Loucy (cell line): ENCODE measurements around the gene BCAP31.
A peak's percentile ranks its signal among the peaks of the same experiment; 100 is the strongest.

Experiments used
- H2AFZ ChIP-seq: fragments of 200-600 bp; sonication (generic); 2 replicates; pipeline ENCODE4 v1.6.0; 2016; ENCODE audit warnings: antibody characterized with exemption, mild to moderate bottlenecking, low read length, moderate library complexity
- H3F3A ChIP-seq: fragments of 200-600 bp; 2 replicates; pipeline ENCODE4 v1.6.0; 2016; ENCODE audit warnings: antibody characterized with exemption, low read depth, mild to moderate bottlenecking
- H3K27me3 ChIP-seq: fragments of 200-600 bp; sonication (generic); 2 replicates; pipeline ENCODE4 v1.6.1; 2014; ENCODE audit warnings: low read length, mild to moderate bottlenecking; ENCODE audit not compliant: insufficient read depth, poor library complexity, severe bottlenecking
- H3K36me3 ChIP-seq: fragments of 200-600 bp; sonication (generic); 2 replicates; pipeline ENCODE4 v1.6.1; 2016; ENCODE audit warnings: low read length; ENCODE audit not compliant: insufficient read depth
- H3K4me1 ChIP-seq: fragments of 200-600 bp; sonication (generic); 2 replicates; pipeline ENCODE4 v1.5.1; 2014; ENCODE audit warnings: low read length, mild to moderate bottlenecking; ENCODE audit not compliant: insufficient read depth, poor library complexity, severe bottlenecking
- H3K4me2 ChIP-seq: fragments of 200-600 bp; sonication (generic); 2 replicates; pipeline ENCODE4 v1.6.0; 2014; ENCODE audit warnings: antibody characterized with exemption, low read length, low read depth, mild to moderate bottlenecking; ENCODE audit not compliant: poor library complexity, severe bottlenecking
- H3K4me3 ChIP-seq: fragments of 200-600 bp; sonication (generic); 2 replicates; pipeline ENCODE4 v1.5.1; 2014; ENCODE audit warnings: low read length, mild to moderate bottlenecking, mixed read lengths; ENCODE audit not compliant: poor library complexity, severe bottlenecking
- H3K79me2 ChIP-seq: fragments of 200-600 bp; sonication (generic); 2 replicates; pipeline ENCODE4 v1.6.1; 2014; ENCODE audit warnings: low read length; ENCODE audit not compliant: insufficient read depth
- H3K9ac ChIP-seq: fragments of 200-600 bp; sonication (generic); 2 replicates; pipeline ENCODE4 v1.6.0; 2014; ENCODE audit warnings: mild to moderate bottlenecking, low read depth, low read length, moderate library complexity; ENCODE audit not compliant: poor library complexity, severe bottlenecking
- H3K9me2 ChIP-seq: fragments of 200-600 bp; sonication (generic); replicated peaks from 2 replicates; pipeline ENCODE4 v1.6.1; 2016; ENCODE audit warnings: low read depth, low read length, mixed read lengths
- H3K9me3 ChIP-seq: fragments of 200-600 bp; sonication (generic); 2 replicates; pipeline ENCODE4 v1.6.1; 2014; ENCODE audit warnings: mild to moderate bottlenecking, antibody characterized with exemption, low read length, low read depth; ENCODE audit not compliant: insufficient read depth
- H4K20me1 ChIP-seq: fragments of 200-600 bp; sonication (generic); 2 replicates; pipeline ENCODE4 v1.6.0; 2014; ENCODE audit warnings: antibody characterized with exemption, low read length, mild to moderate bottlenecking; ENCODE audit not compliant: insufficient read depth, poor library complexity, severe bottlenecking
- EZH2phosphoT487 ChIP-seq: fragments of 200-600 bp; IDR thresholded peaks from 2 replicates; pipeline ENCODE4 v1.6.1; 2018; ENCODE audit warnings: antibody characterized with exemption, mild to moderate bottlenecking, moderate library complexity, borderline replicate concordance
- TF ChIP-seq, protein P1 (sequence below): fragments of 200-600 bp; sonication (generic); conservative IDR thresholded peaks from 2 replicates; pipeline ENCODE4 v1.5.1; 2014; ENCODE audit warnings: mild to moderate bottlenecking, antibody characterized with exemption, low read length

BCAP31 gene

DNA sequence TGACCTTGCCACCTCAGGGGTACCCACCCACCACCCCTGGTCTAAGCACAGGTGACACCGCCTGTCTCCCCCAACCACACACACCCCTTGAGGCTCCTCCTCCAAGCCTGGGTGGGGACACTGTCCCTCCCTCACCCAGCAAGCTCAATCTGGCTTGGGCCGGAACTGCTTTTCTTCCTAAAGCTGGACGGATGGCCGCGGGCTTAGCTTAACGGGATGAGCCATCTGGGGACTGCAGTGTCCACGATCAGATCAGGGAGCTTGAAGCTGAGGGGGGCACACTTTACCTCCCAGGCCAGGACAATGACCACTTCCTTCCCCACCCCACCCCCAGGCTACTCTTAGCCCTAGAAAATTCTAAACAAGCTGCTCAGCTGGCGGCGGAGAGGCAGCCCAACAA lies 37.5 kb downstream of the BCAP31 start:
- Histone ChIP-seq H2AFZ (no peak overlapping the region), H3K9ac (no peak overlapping the region), H4K20me1 (no peaks in the 10 kb centered on the region), H3K4me2 (peak overlapping the region; percentile 70), H3F3A (no peaks in the 10 kb centered on the region), H3K27me3 (no peaks in the 10 kb centered on the region), H3K36me3 (no peaks in the 10 kb centered on the region), H3K79me2 (no peaks in the 10 kb centered on the region), H3K9me2 (no peaks in the 10 kb centered on the region), H3K9me3 (no peaks in the 10 kb centered on the region), H3K4me1 (no peaks in the 10 kb centered on the region), H3K4me3 (no peak overlapping the region)
- TF ChIP-seq, protein P1, sequence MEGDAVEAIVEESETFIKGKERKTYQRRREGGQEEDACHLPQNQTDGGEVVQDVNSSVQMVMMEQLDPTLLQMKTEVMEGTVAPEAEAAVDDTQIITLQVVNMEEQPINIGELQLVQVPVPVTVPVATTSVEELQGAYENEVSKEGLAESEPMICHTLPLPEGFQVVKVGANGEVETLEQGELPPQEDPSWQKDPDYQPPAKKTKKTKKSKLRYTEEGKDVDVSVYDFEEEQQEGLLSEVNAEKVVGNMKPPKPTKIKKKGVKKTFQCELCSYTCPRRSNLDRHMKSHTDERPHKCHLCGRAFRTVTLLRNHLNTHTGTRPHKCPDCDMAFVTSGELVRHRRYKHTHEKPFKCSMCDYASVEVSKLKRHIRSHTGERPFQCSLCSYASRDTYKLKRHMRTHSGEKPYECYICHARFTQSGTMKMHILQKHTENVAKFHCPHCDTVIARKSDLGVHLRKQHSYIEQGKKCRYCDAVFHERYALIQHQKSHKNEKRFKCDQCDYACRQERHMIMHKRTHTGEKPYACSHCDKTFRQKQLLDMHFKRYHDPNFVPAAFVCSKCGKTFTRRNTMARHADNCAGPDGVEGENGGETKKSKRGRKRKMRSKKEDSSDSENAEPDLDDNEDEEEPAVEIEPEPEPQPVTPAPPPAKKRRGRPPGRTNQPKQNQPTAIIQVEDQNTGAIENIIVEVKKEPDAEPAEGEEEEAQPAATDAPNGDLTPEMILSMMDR: no peak
- no peak for TF ChIP-seq EZH2phosphoT487

DNA sequence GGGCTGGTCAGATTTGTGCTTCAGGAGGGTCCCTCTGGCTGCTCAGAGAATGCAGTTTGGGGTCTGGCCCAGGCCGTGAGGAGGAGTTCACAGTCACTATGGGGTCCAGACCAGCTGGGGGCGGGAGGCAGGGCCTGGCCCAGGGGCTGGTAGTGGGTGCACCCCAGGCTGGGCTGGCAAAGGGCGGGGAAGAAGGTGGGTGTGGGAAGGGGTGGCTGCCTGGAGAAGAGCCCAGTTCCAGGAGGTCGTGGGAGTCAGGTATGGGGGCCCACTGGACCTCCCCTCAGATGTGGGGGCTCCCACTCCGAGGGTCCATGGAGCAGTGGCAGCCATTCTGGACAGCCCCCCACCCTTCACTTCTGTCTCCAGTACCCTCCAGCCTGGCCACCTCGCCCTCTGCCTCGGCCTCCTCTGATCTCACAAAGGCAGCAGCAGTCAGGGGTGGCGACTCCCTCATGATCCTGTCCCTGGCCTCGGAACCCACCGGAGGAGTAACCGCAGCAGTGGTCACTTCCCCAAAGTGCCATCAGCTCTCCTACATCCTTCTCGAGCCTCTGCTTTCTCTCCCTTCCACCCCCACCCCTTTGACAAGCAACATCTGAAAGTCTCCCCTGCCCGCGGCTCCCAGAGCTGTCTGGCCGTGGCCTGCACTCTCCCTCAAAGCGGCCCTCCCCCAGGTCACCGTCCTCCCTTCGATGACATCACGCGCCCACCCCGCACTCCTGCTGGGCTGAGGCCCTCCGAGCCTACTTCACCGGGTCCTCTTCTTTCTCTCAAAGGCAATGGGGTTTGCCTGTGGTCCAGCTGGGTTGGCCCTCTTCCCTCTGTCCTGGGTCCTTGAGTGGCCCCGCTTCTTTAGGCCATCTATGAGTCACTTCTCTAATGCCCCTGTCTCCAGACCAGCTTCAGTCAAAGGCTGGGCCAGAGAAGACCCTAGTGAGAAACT lies 38.2 kb downstream of the BCAP31 start:
- H3F3A ChIP-seq: no peaks in the 10 kb centered on the region
- H3K36me3 ChIP-seq: no peaks in the 10 kb centered on the region
- no peaks in the 10 kb centered on the region for H3K27me3 ChIP-seq
- H3K4me2 ChIP-seq: no peak overlapping the region
- no peaks in the 10 kb centered on the region for H3K79me2 ChIP-seq
- H3K9me2 ChIP-seq: no peaks in the 10 kb centered on the region
- H4K20me1 ChIP-seq: no peaks in the 10 kb centered on the region
- no peaks in the 10 kb centered on the region for H3K9me3 ChIP-seq
- H3K9ac ChIP-seq: no peak overlapping the region
- H3K4me3 ChIP-seq: no peak overlapping the region
- H2AFZ ChIP-seq: no peak overlapping the region
- TF ChIP-seq, protein P1: no peak
- no peak for TF ChIP-seq EZH2phosphoT487
- H3K4me1 ChIP-seq: no peaks in the 10 kb centered on the region

DNA sequence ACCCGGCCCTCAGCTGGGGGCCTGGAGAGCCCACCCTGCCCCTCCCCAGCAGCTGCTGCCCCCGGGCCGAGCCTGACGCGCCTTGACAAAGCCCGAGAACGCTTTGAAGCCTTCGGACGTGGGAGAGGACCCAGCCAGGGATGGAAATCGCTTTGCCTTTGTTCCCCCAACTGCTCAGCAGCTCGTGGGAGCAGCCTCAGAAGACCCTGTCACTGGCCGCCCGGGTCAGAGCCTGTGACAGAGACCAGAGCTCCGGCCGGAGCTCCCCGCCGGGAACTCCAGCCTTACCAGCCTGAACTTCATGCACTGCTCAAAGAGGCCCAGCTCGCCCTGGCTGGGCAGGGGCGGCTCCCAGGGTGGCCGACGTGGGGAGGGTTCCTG lies 39.0 kb downstream of the BCAP31 start:
- Histone ChIP-seq H2AFZ (no peak overlapping the region), H3K9me3 (no peaks in the 10 kb centered on the region), H3K36me3 (no peaks in the 10 kb centered on the region), H4K20me1 (no peaks in the 10 kb centered on the region), H3K9ac (no peak overlapping the region), H3K79me2 (no peaks in the 10 kb centered on the region), H3F3A (no peaks in the 10 kb centered on the region), H3K27me3 (no peaks in the 10 kb centered on the region), H3K4me2 (no peak overlapping the region), H3K4me1 (no peaks in the 10 kb centered on the region), H3K9me2 (no peaks in the 10 kb centered on the region), H3K4me3 (no peak overlapping the region)
- TF ChIP-seq, protein P1: no peak
- no peak for TF ChIP-seq EZH2phosphoT487
